ENCODE results near the gene CTAG2.
"Not testable (repeated sequence)": the region's sequence is repeated elsewhere in the genome, so short reads cannot be mapped to it uniquely, and the experiment has no call there.

Gene CTAG2

GRCh38 chrX:154645745-154646378 is 7.5 kb downstream of the CTAG2 start:
- not testable (repeated sequence) for H3K36me3 ChIP-seq (ENCODE audit: control insufficient read depth in 1 of 2, insufficient read depth in 2 of 2, low read length in 2 of 2); H3K4me3 ChIP-seq (ENCODE audit: low read depth in 1 of 2, low read length in 2 of 2); H3K27ac ChIP-seq (ENCODE audit: low read length); H3K4me1 ChIP-seq (ENCODE audit: control insufficient read depth in 1 of 2, insufficient read depth in 2 of 2, low read length in 2 of 2); H3K27me3 ChIP-seq (ENCODE audit: low read depth, low read length); H3K9me3 ChIP-seq (ENCODE audit: control insufficient read depth in 1 of 2, low read length in 2 of 2)

GRCh38 chrX:154643708-154644107 is 9.7 kb downstream of the CTAG2 start:
- H3K4me3 ChIP-seq (ENCODE audit: low read depth in 1 of 2, low read length in 2 of 2); H3K9me3 ChIP-seq (ENCODE audit: control insufficient read depth in 1 of 2, low read length in 2 of 2); H3K27ac ChIP-seq (ENCODE audit: low read length); H3K27me3 ChIP-seq (ENCODE audit: low read depth, low read length); H3K4me1 ChIP-seq (ENCODE audit: control insufficient read depth in 1 of 2, insufficient read depth in 2 of 2, low read length in 2 of 2); H3K36me3 ChIP-seq (ENCODE audit: control insufficient read depth in 1 of 2, insufficient read depth in 2 of 2, low read length in 2 of 2): not testable (repeated sequence)

GRCh38 chrX:154641740-154642139 is 11.6 kb downstream of the CTAG2 start:
- not testable (repeated sequence) for H3K27ac ChIP-seq (ENCODE audit: low read length); H3K4me3 ChIP-seq (ENCODE audit: low read depth in 1 of 2, low read length in 2 of 2); H3K27me3 ChIP-seq (ENCODE audit: low read depth, low read length); H3K4me1 ChIP-seq (ENCODE audit: control insufficient read depth in 1 of 2, insufficient read depth in 2 of 2, low read length in 2 of 2); H3K9me3 ChIP-seq (ENCODE audit: control insufficient read depth in 1 of 2, low read length in 2 of 2); H3K36me3 ChIP-seq (ENCODE audit: control insufficient read depth in 1 of 2, insufficient read depth in 2 of 2, low read length in 2 of 2)

- H3K27me3 ChIP-seq (ENCODE audit: low read depth, low read length); H3K4me3 ChIP-seq (ENCODE audit: low read depth in 1 of 2, low read length in 2 of 2); H3K9me3 ChIP-seq (ENCODE audit: control insufficient read depth in 1 of 2, low read length in 2 of 2); H3K27ac ChIP-seq (ENCODE audit: low read length); H3K4me1 ChIP-seq (ENCODE audit: control insufficient read depth in 1 of 2, insufficient read depth in 2 of 2, low read length in 2 of 2); H3K36me3 ChIP-seq (ENCODE audit: control insufficient read depth in 1 of 2, insufficient read depth in 2 of 2, low read length in 2 of 2): not testable (repeated sequence)
These were observed 19.7 kb downstream of the CTAG2 start for GRCh38 chrX:154633661-154634060.

GRCh38 chrX:154630949-154631348 is 22.4 kb downstream of the CTAG2 start:
- H3K27me3 ChIP-seq (ENCODE audit: low read depth, low read length); H3K4me3 ChIP-seq (ENCODE audit: low read depth in 1 of 2, low read length in 2 of 2); H3K27ac ChIP-seq (ENCODE audit: low read length); H3K36me3 ChIP-seq (ENCODE audit: control insufficient read depth in 1 of 2, insufficient read depth in 2 of 2, low read length in 2 of 2); H3K4me1 ChIP-seq (ENCODE audit: control insufficient read depth in 1 of 2, insufficient read depth in 2 of 2, low read length in 2 of 2); H3K9me3 ChIP-seq (ENCODE audit: control insufficient read depth in 1 of 2, low read length in 2 of 2): not testable (repeated sequence)

GRCh38 chrX:154628960-154629359 is 24.4 kb downstream of the CTAG2 start:
- not testable (repeated sequence) for H3K36me3 ChIP-seq (ENCODE audit: control insufficient read depth in 1 of 2, insufficient read depth in 2 of 2, low read length in 2 of 2); H3K4me1 ChIP-seq (ENCODE audit: control insufficient read depth in 1 of 2, insufficient read depth in 2 of 2, low read length in 2 of 2); H3K27me3 ChIP-seq (ENCODE audit: low read depth, low read length)

GRCh38 chrX:154620767-154621414 is 32.5 kb downstream of the CTAG2 start:
- not testable (repeated sequence) for H3K27me3 ChIP-seq (ENCODE audit: low read depth, low read length); H3K4me3 ChIP-seq (ENCODE audit: low read depth in 1 of 2, low read length in 2 of 2); H3K9me3 ChIP-seq (ENCODE audit: control insufficient read depth in 1 of 2, low read length in 2 of 2); H3K27ac ChIP-seq (ENCODE audit: low read length); H3K36me3 ChIP-seq (ENCODE audit: control insufficient read depth in 1 of 2, insufficient read depth in 2 of 2, low read length in 2 of 2); H3K4me1 ChIP-seq (ENCODE audit: control insufficient read depth in 1 of 2, insufficient read depth in 2 of 2, low read length in 2 of 2)

More at GRCh38 chrX:154628960-154629359, 24.4 kb downstream of the CTAG2 start:
- H3K27ac ChIP-seq (ENCODE audit: low read length); H3K9me3 ChIP-seq (ENCODE audit: control insufficient read depth in 1 of 2, low read length in 2 of 2); H3K4me3 ChIP-seq (ENCODE audit: low read depth in 1 of 2, low read length in 2 of 2): not testable (repeated sequence)

- H3K4me3 ChIP-seq (ENCODE audit: low read depth in 1 of 2, low read length in 2 of 2); H3K9me3 ChIP-seq (ENCODE audit: control insufficient read depth in 1 of 2, low read length in 2 of 2); H3K4me1 ChIP-seq (ENCODE audit: control insufficient read depth in 1 of 2, insufficient read depth in 2 of 2, low read length in 2 of 2); H3K36me3 ChIP-seq (ENCODE audit: control insufficient read depth in 1 of 2, insufficient read depth in 2 of 2, low read length in 2 of 2); H3K27me3 ChIP-seq (ENCODE audit: low read depth, low read length); H3K27ac ChIP-seq (ENCODE audit: low read length): not testable (repeated sequence)
These were observed 34.2 kb downstream of the CTAG2 start, which contains the start of gene CTAG1B for GRCh38 chrX:154619182-154619581. TSS of gene CTAG1B (minus strand) at chrX:154619282. CDS start at chrX:154619218, 64 bp downstream.

- H3K4me3 ChIP-seq (ENCODE audit: low read depth in 1 of 2, low read length in 2 of 2); H3K36me3 ChIP-seq (ENCODE audit: control insufficient read depth in 1 of 2, insufficient read depth in 2 of 2, low read length in 2 of 2); H3K4me1 ChIP-seq (ENCODE audit: control insufficient read depth in 1 of 2, insufficient read depth in 2 of 2, low read length in 2 of 2); H3K27me3 ChIP-seq (ENCODE audit: low read depth, low read length); H3K27ac ChIP-seq (ENCODE audit: low read length); H3K9me3 ChIP-seq (ENCODE audit: control insufficient read depth in 1 of 2, low read length in 2 of 2): not testable (repeated sequence)
These were observed 39.8 kb downstream of the CTAG2 start for GRCh38 chrX:154613586-154613985.

- not testable (repeated sequence) for H3K27me3 ChIP-seq (ENCODE audit: low read depth, low read length); H3K36me3 ChIP-seq (ENCODE audit: control insufficient read depth in 1 of 2, insufficient read depth in 2 of 2, low read length in 2 of 2); H3K4me3 ChIP-seq (ENCODE audit: low read depth in 1 of 2, low read length in 2 of 2); H3K27ac ChIP-seq (ENCODE audit: low read length); H3K9me3 ChIP-seq (ENCODE audit: control insufficient read depth in 1 of 2, low read length in 2 of 2); H3K4me1 ChIP-seq (ENCODE audit: control insufficient read depth in 1 of 2, insufficient read depth in 2 of 2, low read length in 2 of 2)
These were observed 42.2 kb downstream of the CTAG2 start for GRCh38 chrX:154611146-154611545.

GRCh38 chrX:154608823-154609222 is 44.6 kb downstream of the CTAG2 start:
- H3K4me1 ChIP-seq (ENCODE audit: control insufficient read depth in 1 of 2, insufficient read depth in 2 of 2, low read length in 2 of 2); H3K27me3 ChIP-seq (ENCODE audit: low read depth, low read length); H3K9me3 ChIP-seq (ENCODE audit: control insufficient read depth in 1 of 2, low read length in 2 of 2); H3K4me3 ChIP-seq (ENCODE audit: low read depth in 1 of 2, low read length in 2 of 2); H3K27ac ChIP-seq (ENCODE audit: low read length); H3K36me3 ChIP-seq (ENCODE audit: control insufficient read depth in 1 of 2, insufficient read depth in 2 of 2, low read length in 2 of 2): not testable (repeated sequence)

- H3K9me3 ChIP-seq (ENCODE audit: control insufficient read depth in 1 of 2, low read length in 2 of 2); H3K4me3 ChIP-seq (ENCODE audit: low read depth in 1 of 2, low read length in 2 of 2); H3K27me3 ChIP-seq (ENCODE audit: low read depth, low read length); H3K4me1 ChIP-seq (ENCODE audit: control insufficient read depth in 1 of 2, insufficient read depth in 2 of 2, low read length in 2 of 2); H3K36me3 ChIP-seq (ENCODE audit: control insufficient read depth in 1 of 2, insufficient read depth in 2 of 2, low read length in 2 of 2); H3K27ac ChIP-seq (ENCODE audit: low read length): not testable (repeated sequence)
These were observed 45.4 kb downstream of the CTAG2 start for GRCh38 chrX:154607976-154608375.
